Tibial nerve (tissue), 4 donors: Measurements from ENCODE around the gene REXO1.

Experiments
- CTCF ChIP-seq, 5 experiments: fragments of 200-600 bp in 3 of 5; fragments of 450-650 bp in 2 of 5; sonication (generic) in 3 of 5; IDR thresholded peaks; one replicate each; pipeline ENCODE4 v1.5.1; 2016 to 2019; ENCODE audit warnings: antibody characterized with exemption in 5 of 5, mild to moderate bottlenecking in 3 of 5, moderate library complexity in 2 of 5
- EP300 ChIP-seq, 2 donors: sonication (generic); formaldehyde crosslinking; IDR thresholded peaks; one replicate each; pipeline ENCODE4 v1.6.1; 2017; ENCODE audit warnings: antibody characterized with exemption in 2 of 2, mild to moderate bottlenecking in 1 of 2
- POLR2A ChIP-seq, 2 donors: fragments of 450-650 bp; IDR thresholded peaks; one replicate each; pipeline ENCODE4 v1.6.1; 2017; ENCODE audit warnings: antibody characterized with exemption in 2 of 2, mild to moderate bottlenecking in 2 of 2, moderate library complexity in 2 of 2

- TF ChIP-seq CTCF (IDR thresholded peaks at IDR 0.05) (no peak), POLR2A (IDR thresholded peaks at IDR 0.05) (no peak), EP300 (IDR thresholded peaks at IDR 0.05) (no peak)
Measured at GRCh38 chr19:1896508-1896907, 48.2 kb upstream of the REXO1 start.
